PC-9 (cell line): ENCODE measurements around the gene FBLN2.

Source experiments
- CTCF ChIP-seq: fragments of 200-600 bp; sonication (generic); conservative IDR thresholded peaks from 2 replicates; pipeline ENCODE4 v1.6.1; 2017; ENCODE audit warnings: mixed run types, antibody characterized with exemption, mild to moderate bottlenecking, moderate library complexity
- EZH2 ChIP-seq: fragments of 200-600 bp; sonication (generic); IDR thresholded peaks from 2 replicates; pipeline ENCODE4 v1.8.0; 2017; ENCODE audit warnings: antibody characterized with exemption, low read depth

DNA sequence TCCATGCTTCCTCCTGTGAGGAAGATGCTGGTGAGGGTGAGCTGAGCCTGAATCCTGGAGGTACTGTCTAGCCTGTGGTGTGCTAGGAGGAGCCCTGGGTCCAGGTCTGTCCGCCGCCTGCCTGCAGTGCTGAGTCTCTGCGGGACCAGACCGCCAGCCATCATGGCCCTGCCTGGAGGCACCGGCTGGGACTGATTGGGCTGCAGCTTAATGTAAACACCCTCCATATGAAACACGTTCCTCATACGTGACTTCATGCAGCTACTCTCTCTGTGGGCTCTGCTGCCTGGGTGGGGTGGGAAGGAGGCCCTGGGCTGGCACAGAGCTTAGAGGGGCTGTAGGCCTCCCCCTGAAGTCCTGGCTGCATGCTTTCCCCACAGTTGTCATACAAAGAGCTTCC, 67.4 kb downstream of the FBLN2 start:
- no peak for TF ChIP-seq CTCF
- TF ChIP-seq EZH2, result no peak
